ENCODE measurements around the gene KIF6. TPM values are rescaled to one million over a fixed set of nuclear protein-coding genes. Genes with fewer than 3 reads are reported as not detected.

Gene KIF6
- total RNA-seq, 4 donors from 2014 or later: 0.40 to 1.3 (median 0.80) TPM

DNA sequence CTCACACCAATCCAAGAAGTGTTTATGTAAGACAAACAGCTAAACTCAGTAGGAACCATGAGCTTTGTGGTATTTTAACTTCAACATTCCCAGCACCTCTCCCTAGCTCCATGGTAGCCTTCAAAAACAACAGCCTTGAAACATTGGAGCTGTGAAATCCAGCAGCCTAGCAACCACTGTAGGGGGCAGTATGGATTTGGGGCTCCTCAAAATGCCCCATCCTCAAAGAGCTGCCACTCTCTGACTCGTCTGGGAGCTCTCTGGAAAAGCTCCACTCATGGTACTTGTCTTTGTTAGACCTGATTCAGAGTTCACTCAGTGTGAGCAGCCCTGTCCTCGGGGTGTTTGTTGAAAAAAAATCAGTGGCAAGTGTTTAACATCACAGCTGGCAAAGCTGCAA lies 82.9 kb downstream of the KIF6 start:
- Histone ChIP-seq H3K27me3 (no peaks in the 10 kb centered on the region), H3K36me3 (no peaks in the 10 kb centered on the region), H3K27ac (no peak overlapping the region), H3K4me1 (no peaks in the 10 kb centered on the region), H3K9me3 (no peaks in the 10 kb centered on the region), H3K4me3 (replicated peaks in 1 of 3) (no peak overlapping the region)
- no peak for DNase-seq
- TF ChIP-seq, protein P1, sequence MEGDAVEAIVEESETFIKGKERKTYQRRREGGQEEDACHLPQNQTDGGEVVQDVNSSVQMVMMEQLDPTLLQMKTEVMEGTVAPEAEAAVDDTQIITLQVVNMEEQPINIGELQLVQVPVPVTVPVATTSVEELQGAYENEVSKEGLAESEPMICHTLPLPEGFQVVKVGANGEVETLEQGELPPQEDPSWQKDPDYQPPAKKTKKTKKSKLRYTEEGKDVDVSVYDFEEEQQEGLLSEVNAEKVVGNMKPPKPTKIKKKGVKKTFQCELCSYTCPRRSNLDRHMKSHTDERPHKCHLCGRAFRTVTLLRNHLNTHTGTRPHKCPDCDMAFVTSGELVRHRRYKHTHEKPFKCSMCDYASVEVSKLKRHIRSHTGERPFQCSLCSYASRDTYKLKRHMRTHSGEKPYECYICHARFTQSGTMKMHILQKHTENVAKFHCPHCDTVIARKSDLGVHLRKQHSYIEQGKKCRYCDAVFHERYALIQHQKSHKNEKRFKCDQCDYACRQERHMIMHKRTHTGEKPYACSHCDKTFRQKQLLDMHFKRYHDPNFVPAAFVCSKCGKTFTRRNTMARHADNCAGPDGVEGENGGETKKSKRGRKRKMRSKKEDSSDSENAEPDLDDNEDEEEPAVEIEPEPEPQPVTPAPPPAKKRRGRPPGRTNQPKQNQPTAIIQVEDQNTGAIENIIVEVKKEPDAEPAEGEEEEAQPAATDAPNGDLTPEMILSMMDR (IDR thresholded peaks at IDR 0.05): no peak
- TF ChIP-seq POLR2A (IDR thresholded peaks at IDR 0.05): no peak
- intact Hi-C loops (cut with DNase I): no loop called here
- 47 to 57% methylated on average over 2 of the region's 2 CpGs for WGBS, 2 donors

DNA sequence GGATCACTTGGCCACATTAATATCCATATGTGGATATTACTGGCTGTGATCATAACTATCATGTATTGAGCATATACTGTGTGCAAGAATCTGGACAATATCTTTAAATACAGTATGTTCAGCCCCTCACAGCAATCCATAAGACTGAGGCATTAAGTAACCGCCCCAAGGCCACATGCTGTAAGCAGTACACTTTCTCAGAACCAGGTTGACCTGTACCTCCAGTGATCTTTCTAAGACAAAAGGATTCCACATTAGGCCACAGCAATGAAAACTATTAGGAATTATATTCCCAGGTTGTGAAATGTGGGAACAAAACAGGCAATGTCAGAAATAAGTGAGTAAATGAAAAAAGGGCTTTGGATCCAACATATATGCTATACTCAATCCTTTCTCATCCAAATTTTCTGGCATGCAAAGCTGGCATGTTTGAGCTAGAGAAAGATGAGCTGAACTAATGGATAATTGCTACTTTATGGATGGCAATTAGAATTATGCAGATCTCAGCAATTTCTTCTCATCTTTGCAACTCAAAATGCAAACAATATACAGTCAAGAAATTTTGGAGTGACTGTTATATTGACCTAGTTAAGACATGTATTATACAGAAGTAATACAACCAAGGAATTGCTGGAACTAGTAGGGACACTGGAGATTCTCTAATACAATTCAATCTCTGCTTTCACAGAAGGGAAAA lies 86.9 kb downstream of the KIF6 start:
- Histone ChIP-seq H3K36me3 (no peaks in the 10 kb centered on the region), H3K9me3 (no peaks in the 10 kb centered on the region), H3K4me3 (replicated peaks in 1 of 3) (no peak overlapping the region), H3K4me1 (no peaks in the 10 kb centered on the region), H3K27me3 (no peaks in the 10 kb centered on the region), H3K27ac (no peak overlapping the region)
- no peak for DNase-seq
- 91 to 96% methylated on average over 1 of the region's 1 CpG for WGBS, 2 donors
- intact Hi-C loops (cut with DNase I): no loop called here
- TF ChIP-seq, protein P1 (IDR thresholded peaks at IDR 0.05): no peak
- TF ChIP-seq POLR2A (IDR thresholded peaks at IDR 0.05): no peak

DNA sequence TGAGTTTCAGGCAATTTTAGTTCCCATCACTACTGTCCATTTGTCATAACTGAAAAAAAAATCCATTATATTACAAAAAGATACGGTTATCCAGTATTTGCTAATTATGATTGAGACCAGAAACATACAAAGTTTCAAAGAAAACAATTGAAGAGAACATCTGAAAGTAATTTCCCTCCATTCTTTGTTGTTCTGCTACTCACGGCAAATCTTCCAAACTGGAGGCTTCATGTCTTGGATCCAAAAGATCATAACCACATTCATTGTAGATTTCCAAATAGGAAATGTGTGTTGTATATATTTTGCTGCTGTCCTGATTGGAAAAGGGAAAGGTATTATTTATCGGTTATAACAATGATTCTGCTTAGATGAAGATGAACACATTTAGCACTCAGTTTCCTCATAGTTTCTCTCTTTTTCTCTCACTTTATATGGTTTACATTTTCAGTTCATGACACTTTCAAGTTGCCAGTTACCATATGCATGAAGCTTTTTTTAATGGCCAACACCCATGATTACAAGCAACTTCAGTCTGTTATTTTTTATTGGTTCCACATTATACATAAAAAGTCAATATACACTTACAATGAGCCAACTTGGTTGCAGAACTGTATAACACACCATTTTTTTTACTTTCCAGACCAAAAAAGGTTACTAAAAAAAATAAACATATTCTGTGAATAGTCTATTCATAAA lies 90.4 kb downstream of the KIF6 start:
- no peaks in the 10 kb centered on the region for H3K4me1 ChIP-seq
- no peaks in the 10 kb centered on the region for H3K9me3 ChIP-seq
- H3K4me3 ChIP-seq (replicated peaks in 1 of 3): no peak overlapping the region
- no peaks in the 10 kb centered on the region for H3K27me3 ChIP-seq
- no peak for DNase-seq
- WGBS, 2 donors: 76 to 77% methylated on average over 3 of the region's 3 CpGs
- no peaks in the 10 kb centered on the region for H3K36me3 ChIP-seq
- intact Hi-C loops (cut with DNase I): no loop called here
- H3K27ac ChIP-seq: no peak overlapping the region
- no peak for TF ChIP-seq POLR2A (IDR thresholded peaks at IDR 0.05)
- TF ChIP-seq, protein P1 (IDR thresholded peaks at IDR 0.05): no peak

DNA sequence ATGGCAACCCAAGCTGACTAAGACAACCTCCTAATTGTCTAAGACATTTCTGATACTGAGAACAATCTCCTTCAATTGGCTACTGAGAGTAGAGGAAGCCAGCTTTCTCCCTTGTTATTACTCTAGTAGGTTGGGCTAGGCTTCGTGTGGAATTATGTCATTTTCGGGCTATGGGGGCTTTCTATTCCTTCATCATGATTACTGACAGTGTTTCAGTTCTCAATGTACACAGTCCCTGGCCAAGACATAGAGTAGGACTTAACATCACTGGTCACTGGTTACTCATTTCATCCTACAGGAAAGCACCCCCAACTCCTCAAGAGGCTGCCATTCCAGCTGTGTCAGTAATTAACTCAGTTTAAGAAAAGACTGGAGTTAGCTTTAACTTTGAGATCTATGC lies 100.0 kb downstream of the KIF6 start:
- intact Hi-C loops (cut with DNase I): no loop called here
- no peak for DNase-seq
- no peaks in the 10 kb centered on the region for H3K4me1 ChIP-seq
- no peak overlapping the region for H3K27ac ChIP-seq
- H3K36me3 ChIP-seq: no peaks in the 10 kb centered on the region
- H3K9me3 ChIP-seq: no peaks in the 10 kb centered on the region
- no peak overlapping the region for H3K4me3 ChIP-seq (replicated peaks in 1 of 3)
- H3K27me3 ChIP-seq: no peaks in the 10 kb centered on the region
- WGBS, 2 donors: 91 to 95% methylated on average over 2 of the region's 2 CpGs
- no peak for TF ChIP-seq POLR2A (IDR thresholded peaks at IDR 0.05)
- TF ChIP-seq, protein P1 (IDR thresholded peaks at IDR 0.05): no peak

DNA sequence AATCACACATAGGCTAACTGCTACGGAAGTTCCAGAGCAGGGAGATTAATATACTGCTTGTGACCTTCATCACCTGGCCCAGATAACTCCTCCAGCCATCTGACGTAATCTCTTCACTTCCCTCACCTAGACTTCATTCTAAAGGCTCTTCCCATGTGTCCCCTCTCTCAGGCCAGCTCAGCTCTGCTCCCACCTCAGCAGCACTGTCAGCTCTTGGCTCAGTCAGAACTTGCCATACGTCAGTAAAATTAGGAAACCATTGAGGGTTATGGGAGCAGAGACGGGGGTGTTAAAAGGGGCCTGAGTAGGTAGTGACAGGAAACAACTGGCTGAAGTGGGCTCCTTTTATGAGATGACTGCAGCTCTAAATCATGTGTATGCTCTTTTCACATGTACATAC lies 101.5 kb downstream of the KIF6 start:
- Histone ChIP-seq H3K4me1 (no peaks in the 10 kb centered on the region), H3K9me3 (no peaks in the 10 kb centered on the region), H3K36me3 (no peaks in the 10 kb centered on the region), H3K4me3 (replicated peaks in 1 of 3) (no peak overlapping the region), H3K27ac (no peak overlapping the region), H3K27me3 (no peaks in the 10 kb centered on the region)
- WGBS, 2 donors: 92 to 94% methylated on average over 4 of the region's 4 CpGs
- DNase-seq: no peak
- TF ChIP-seq POLR2A (IDR thresholded peaks at IDR 0.05): no peak
- TF ChIP-seq, protein P1 (IDR thresholded peaks at IDR 0.05): no peak
- intact Hi-C loops (cut with DNase I): no loop called here
